Activated CD8-positive, alpha-beta T cell treated with anti-CD3 and anti-CD28 coated beads for 36 hours (primary cell): ENCODE measurements around the gene SDC1. TPM values are rescaled to one million over a fixed set of nuclear protein-coding genes. Genes with fewer than 3 reads are reported as not detected.

Experiments used
- ATAC-seq: fragments of 200-7000 bp; cut with Tn5 transposase; one replicate; pipeline ENCODE4 v1.10.0; 2021; ENCODE audit warnings: mild to moderate bottlenecking, moderate library complexity
- CTCF ChIA-PET: fragments of 350-600 bp; sonication (Branson Sonifier 250); formaldehyde crosslinking; loops from one replicate; lab custom pipeline; 2021; ENCODE audit warnings: antibody characterized with exemption; lab: Charles Lee
- POLR2A ChIA-PET: fragments of 350-600 bp; sonication (Branson Sonifier 250); formaldehyde crosslinking; loops from one replicate; lab custom pipeline; 2021; ENCODE audit warnings: antibody characterized with exemption; lab: Charles Lee
- DNase-seq: peaks from one replicate; pipeline ENCODE4 v3.0.0-alpha.2; 2020
- H3K27ac Mint-ChIP-seq: one replicate; pipeline ENCODE4 v1.8.0; 2021; ENCODE audit warnings: mild to moderate bottlenecking, mixed read lengths
- H3K27me3 Mint-ChIP-seq: one replicate; pipeline ENCODE4 v1.8.0; 2021; ENCODE audit warnings: mixed read lengths
- H3K36me3 Mint-ChIP-seq: one replicate; pipeline ENCODE4 v1.8.0; 2021; ENCODE audit warnings: low read depth, mixed read lengths
- H3K4me1 Mint-ChIP-seq: one replicate; pipeline ENCODE4 v1.8.0; 2021; ENCODE audit warnings: low read depth, mixed read lengths
- H3K4me3 Mint-ChIP-seq: one replicate; pipeline ENCODE4 v1.8.0; 2021; ENCODE audit warnings: mild to moderate bottlenecking, moderate library complexity, mixed read lengths
- H3K9me3 Mint-ChIP-seq: one replicate; pipeline ENCODE4 v1.8.0; 2021; ENCODE audit warnings: mixed read lengths
- CTCF ChIP-seq: fragments of 200-600 bp; IDR thresholded peaks from one replicate; pipeline ENCODE4 v1.8.0; 2022; ENCODE audit warnings: antibody characterized with exemption, mild to moderate bottlenecking
- intact Hi-C: fragments of 100-400 bp; cut with micrococcal nuclease; formaldehyde crosslinking; loops from one replicate; pipeline ENCODE4 v1.10.0; 2022
- total RNA-seq, 2 experiments: library from RNA; stranded (reverse); gene quantifications; one replicate each; pipeline ENCODE4 v1.2.3, GENCODE V29; 2021

The SDC1 gene
- total RNA-seq, 2 experiments from 2014 or later, result 0.11 to 0.14 TPM

- DNase-seq (no peak), ATAC-seq (no peak)
- H3K36me3 Mint-ChIP-seq, result peaks cover 43% of the 10 kb centered on the region
- intact Hi-C loops, result no loop called here
- no peaks in the 10 kb centered on the region for H3K27me3 Mint-ChIP-seq
- H3K9me3 Mint-ChIP-seq, result no peaks in the 10 kb centered on the region
- ChIA-PET CTCF (interaction anchor here (1.0 kb wide), 1 partner anchor 68 kb away, joined by 5 read pairs; no protein-coding TSS in a partner anchor), POLR2A (no interaction called here)
- H3K27ac Mint-ChIP-seq, result no peak overlapping the region
- no peaks in the 10 kb centered on the region for H3K4me1 Mint-ChIP-seq
- no peak for TF ChIP-seq CTCF
- no peak overlapping the region for H3K4me3 Mint-ChIP-seq
Observed at GRCh38 chr2:20257411-20257810, 32.5 kb upstream of the SDC1 start.

GRCh38 chr2:20254731-20255130, 29.8 kb upstream of the SDC1 start:
- H3K4me3 Mint-ChIP-seq, result no peak overlapping the region
- ATAC-seq (no peak), DNase-seq (no peak)
- peaks cover 56% of the 10 kb centered on the region for H3K36me3 Mint-ChIP-seq
- H3K9me3 Mint-ChIP-seq, result no peaks in the 10 kb centered on the region
- H3K27me3 Mint-ChIP-seq, result no peaks in the 10 kb centered on the region
- TF ChIP-seq CTCF, result no peak
- intact Hi-C loops, result no loop called here
- ChIA-PET CTCF (no interaction called here), POLR2A (no interaction called here)
- H3K27ac Mint-ChIP-seq, result no peak overlapping the region
- no peaks in the 10 kb centered on the region for H3K4me1 Mint-ChIP-seq

- intact Hi-C loops, result no loop called here
Observed at GRCh38 chr2:20250436-20250835, 25.5 kb upstream of the SDC1 start.

GRCh38 chr2:20249170-20249569, 24.2 kb upstream of the SDC1 start:
- H3K27ac Mint-ChIP-seq, result peak overlapping the region; percentile 20

More at GRCh38 chr2:20250436-20250835, 25.5 kb upstream of the SDC1 start:
- ATAC-seq, result no peak
- no peak for DNase-seq
- Mint-ChIP-seq H3K27ac (no peak overlapping the region), H3K36me3 (peaks cover 68% of the 10 kb centered on the region), H3K27me3 (no peaks in the 10 kb centered on the region), H3K9me3 (no peaks in the 10 kb centered on the region), H3K4me1 (no peaks in the 10 kb centered on the region), H3K4me3 (no peak overlapping the region)
- ChIA-PET CTCF (interaction anchor here (1.0 kb wide), 1 partner anchor 18 kb away, joined by 3 read pairs; no protein-coding TSS in a partner anchor), POLR2A (no interaction called here)
- no peak for TF ChIP-seq CTCF

More at GRCh38 chr2:20249170-20249569, 24.2 kb upstream of the SDC1 start:
- no peak for ATAC-seq
- no peaks in the 10 kb centered on the region for H3K4me1 Mint-ChIP-seq
- peaks cover 56% of the 10 kb centered on the region for H3K36me3 Mint-ChIP-seq
- intact Hi-C loops, result no loop called here
- H3K4me3 Mint-ChIP-seq, result no peak overlapping the region
- DNase-seq, result no peak
- no peak for TF ChIP-seq CTCF
- POLR2A ChIA-PET, result no interaction called here
- H3K9me3 Mint-ChIP-seq, result no peaks in the 10 kb centered on the region
- no peaks in the 10 kb centered on the region for H3K27me3 Mint-ChIP-seq
- CTCF ChIA-PET, result no interaction called here
